Neural cell (in vitro differentiated cells): Measurements from ENCODE around the gene PAQR3.

ENCODE experiments used
- EP300 ChIP-seq: fragments of 450-650 bp; conservative IDR thresholded peaks from 2 replicates; pipeline ENCODE4 v1.6.1; 2014; ENCODE audit warnings: antibody characterized with exemption, mild to moderate bottlenecking, moderate library complexity; ENCODE audit not compliant: poor library complexity, severe bottlenecking
- EZH2 ChIP-seq: fragments of 200-600, 300-800 bp; shearing (Covaris generic), sonication (generic); IDR thresholded peaks from 2 replicates; pipeline ENCODE4 v1.6.1; 2014; ENCODE audit warnings: antibody characterized with exemption, low read length, borderline replicate concordance, mild to moderate bottlenecking; ENCODE audit not compliant: insufficient read depth, poor library complexity, severe bottlenecking
- POLR2AphosphoS5 ChIP-seq: IDR thresholded peaks from 2 replicates; pipeline ENCODE4 v1.6.1; 2012
- RAD21 ChIP-seq: fragments of 450-650 bp; conservative IDR thresholded peaks from 2 replicates; pipeline ENCODE4 v1.6.1; 2014; ENCODE audit warnings: antibody characterized with exemption, mild to moderate bottlenecking, moderate library complexity
- TAF1 ChIP-seq: IDR thresholded peaks from 2 replicates; pipeline ENCODE4 v1.6.1; 2012; ENCODE audit warnings: low read depth
- TF ChIP-seq, protein P1 (sequence below): fragments of 450-650 bp; IDR thresholded peaks from 2 replicates; pipeline ENCODE4 v1.5.1; 2014; ENCODE audit warnings: antibody characterized with exemption, mild to moderate bottlenecking, moderate library complexity; ENCODE audit not compliant: poor library complexity, severe bottlenecking
- TF ChIP-seq, protein P2 (sequence below): IDR thresholded peaks from 2 replicates; pipeline ENCODE4 v1.6.1; 2012; ENCODE audit warnings: borderline replicate concordance

- TF ChIP-seq, protein P1, sequence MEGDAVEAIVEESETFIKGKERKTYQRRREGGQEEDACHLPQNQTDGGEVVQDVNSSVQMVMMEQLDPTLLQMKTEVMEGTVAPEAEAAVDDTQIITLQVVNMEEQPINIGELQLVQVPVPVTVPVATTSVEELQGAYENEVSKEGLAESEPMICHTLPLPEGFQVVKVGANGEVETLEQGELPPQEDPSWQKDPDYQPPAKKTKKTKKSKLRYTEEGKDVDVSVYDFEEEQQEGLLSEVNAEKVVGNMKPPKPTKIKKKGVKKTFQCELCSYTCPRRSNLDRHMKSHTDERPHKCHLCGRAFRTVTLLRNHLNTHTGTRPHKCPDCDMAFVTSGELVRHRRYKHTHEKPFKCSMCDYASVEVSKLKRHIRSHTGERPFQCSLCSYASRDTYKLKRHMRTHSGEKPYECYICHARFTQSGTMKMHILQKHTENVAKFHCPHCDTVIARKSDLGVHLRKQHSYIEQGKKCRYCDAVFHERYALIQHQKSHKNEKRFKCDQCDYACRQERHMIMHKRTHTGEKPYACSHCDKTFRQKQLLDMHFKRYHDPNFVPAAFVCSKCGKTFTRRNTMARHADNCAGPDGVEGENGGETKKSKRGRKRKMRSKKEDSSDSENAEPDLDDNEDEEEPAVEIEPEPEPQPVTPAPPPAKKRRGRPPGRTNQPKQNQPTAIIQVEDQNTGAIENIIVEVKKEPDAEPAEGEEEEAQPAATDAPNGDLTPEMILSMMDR, result no peak
- no peak for TF ChIP-seq TAF1
- TF ChIP-seq POLR2AphosphoS5, result no peak
- no peak for TF ChIP-seq EP300
- TF ChIP-seq EZH2, result no peak
- TF ChIP-seq, protein P2, sequence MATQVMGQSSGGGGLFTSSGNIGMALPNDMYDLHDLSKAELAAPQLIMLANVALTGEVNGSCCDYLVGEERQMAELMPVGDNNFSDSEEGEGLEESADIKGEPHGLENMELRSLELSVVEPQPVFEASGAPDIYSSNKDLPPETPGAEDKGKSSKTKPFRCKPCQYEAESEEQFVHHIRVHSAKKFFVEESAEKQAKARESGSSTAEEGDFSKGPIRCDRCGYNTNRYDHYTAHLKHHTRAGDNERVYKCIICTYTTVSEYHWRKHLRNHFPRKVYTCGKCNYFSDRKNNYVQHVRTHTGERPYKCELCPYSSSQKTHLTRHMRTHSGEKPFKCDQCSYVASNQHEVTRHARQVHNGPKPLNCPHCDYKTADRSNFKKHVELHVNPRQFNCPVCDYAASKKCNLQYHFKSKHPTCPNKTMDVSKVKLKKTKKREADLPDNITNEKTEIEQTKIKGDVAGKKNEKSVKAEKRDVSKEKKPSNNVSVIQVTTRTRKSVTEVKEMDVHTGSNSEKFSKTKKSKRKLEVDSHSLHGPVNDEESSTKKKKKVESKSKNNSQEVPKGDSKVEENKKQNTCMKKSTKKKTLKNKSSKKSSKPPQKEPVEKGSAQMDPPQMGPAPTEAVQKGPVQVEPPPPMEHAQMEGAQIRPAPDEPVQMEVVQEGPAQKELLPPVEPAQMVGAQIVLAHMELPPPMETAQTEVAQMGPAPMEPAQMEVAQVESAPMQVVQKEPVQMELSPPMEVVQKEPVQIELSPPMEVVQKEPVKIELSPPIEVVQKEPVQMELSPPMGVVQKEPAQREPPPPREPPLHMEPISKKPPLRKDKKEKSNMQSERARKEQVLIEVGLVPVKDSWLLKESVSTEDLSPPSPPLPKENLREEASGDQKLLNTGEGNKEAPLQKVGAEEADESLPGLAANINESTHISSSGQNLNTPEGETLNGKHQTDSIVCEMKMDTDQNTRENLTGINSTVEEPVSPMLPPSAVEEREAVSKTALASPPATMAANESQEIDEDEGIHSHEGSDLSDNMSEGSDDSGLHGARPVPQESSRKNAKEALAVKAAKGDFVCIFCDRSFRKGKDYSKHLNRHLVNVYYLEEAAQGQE, result no peak
- TF ChIP-seq RAD21, result no peak
These were observed 76.9 kb downstream of the PAQR3 start for GRCh38 chr4:78862314-78862737.
